Keratinocyte (primary cell): ENCODE results near the gene CYP2D6.
"Not testable (repeated sequence)": the region's sequence is repeated elsewhere in the genome, so short reads cannot be mapped to it uniquely, and the experiment has no call there.

Experiments used
- EZH2 ChIP-seq: IDR thresholded peaks from one replicate; pipeline ENCODE4 v1.6.1; 2012; ENCODE audit warnings: inconsistent platforms, mild to moderate bottlenecking, low read length, moderate library complexity
- TF ChIP-seq, protein P1 (sequence below), 3 experiments: IDR thresholded peaks in 1 of 3; conservative IDR thresholded peaks in 1 of 3; optimal IDR thresholded peaks in 1 of 3; 2 replicates in 2 of 3; 3 replicates in 1 of 3; pipeline versions ENCODE3 to v1.5.1; 2011; ENCODE audit warnings: low read length in 3 of 3, mild to moderate bottlenecking in 3 of 3, moderate library complexity in 2 of 3, control low read depth in 1 of 3, inconsistent platforms in 1 of 3; ENCODE audit not compliant: insufficient read depth in 2 of 3; ENCODE audit errors: extremely low read depth in 1 of 3

DNA sequence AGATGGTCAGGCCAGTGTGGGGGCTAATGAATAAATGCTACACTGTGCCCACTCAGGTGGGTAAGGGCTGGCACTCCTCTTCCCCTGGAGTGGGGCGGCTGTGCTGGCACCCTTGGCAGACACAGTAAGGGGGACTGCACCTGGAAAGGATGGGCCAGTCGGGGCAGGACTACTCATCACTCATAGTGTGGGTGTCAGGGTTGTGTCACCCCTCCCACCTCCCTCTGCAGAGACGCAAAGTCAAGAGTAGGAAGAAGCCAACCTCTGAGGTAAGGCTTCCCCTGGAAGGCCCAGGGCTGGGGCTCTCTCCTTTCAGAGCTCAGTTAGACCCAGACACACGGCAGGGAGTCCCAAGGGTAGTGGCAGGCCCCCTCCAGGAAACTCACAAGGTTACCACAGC, 5.1 kb upstream of the CYP2D6 start:
- TF ChIP-seq, protein P1, sequence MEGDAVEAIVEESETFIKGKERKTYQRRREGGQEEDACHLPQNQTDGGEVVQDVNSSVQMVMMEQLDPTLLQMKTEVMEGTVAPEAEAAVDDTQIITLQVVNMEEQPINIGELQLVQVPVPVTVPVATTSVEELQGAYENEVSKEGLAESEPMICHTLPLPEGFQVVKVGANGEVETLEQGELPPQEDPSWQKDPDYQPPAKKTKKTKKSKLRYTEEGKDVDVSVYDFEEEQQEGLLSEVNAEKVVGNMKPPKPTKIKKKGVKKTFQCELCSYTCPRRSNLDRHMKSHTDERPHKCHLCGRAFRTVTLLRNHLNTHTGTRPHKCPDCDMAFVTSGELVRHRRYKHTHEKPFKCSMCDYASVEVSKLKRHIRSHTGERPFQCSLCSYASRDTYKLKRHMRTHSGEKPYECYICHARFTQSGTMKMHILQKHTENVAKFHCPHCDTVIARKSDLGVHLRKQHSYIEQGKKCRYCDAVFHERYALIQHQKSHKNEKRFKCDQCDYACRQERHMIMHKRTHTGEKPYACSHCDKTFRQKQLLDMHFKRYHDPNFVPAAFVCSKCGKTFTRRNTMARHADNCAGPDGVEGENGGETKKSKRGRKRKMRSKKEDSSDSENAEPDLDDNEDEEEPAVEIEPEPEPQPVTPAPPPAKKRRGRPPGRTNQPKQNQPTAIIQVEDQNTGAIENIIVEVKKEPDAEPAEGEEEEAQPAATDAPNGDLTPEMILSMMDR (optimal IDR thresholded peaks at IDR 0.05 in 1 of 3, IDR thresholded peaks at IDR 0.05 in 1 of 3, conservative IDR thresholded peaks at IDR 0.05 in 1 of 3; ENCODE audit: extremely low read depth in 1 of 3, insufficient read depth in 2 of 3, low read length in 3 of 3), result not testable (repeated sequence)
- not testable (repeated sequence) for TF ChIP-seq EZH2
